ENCODE results near the gene KRTAP4-9. TPM values are rescaled to one million over a fixed set of nuclear protein-coding genes. Genes with fewer than 3 reads are reported as not detected.

KRTAP4-9 gene
- polyA plus RNA-seq, 3 donors from 2014 or later, result not detected

DNA sequence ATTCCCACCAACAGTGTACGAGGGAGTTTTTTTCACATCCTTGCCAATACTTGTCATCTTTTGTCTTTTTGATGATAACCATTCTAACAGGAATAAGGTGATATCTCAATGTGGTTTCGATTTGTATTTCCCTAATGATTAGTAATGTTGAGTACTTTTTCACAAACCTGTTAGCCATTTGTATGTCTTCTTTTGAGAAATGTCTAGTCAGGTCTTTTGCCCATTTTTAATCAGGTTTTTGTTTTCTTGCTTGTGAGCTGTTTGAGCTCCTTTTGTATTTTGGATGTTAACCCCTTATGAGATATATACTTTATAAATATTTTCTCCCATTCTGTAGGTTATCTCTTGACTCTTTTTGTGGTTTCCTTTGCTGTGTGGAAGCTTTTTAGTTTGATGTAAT, 46.3 kb downstream of the KRTAP4-9 start:
- H3K4me3 Mint-ChIP-seq, result no peak overlapping the region
- H3K9me3 Mint-ChIP-seq, result no peaks in the 10 kb centered on the region
- H3K36me3 Mint-ChIP-seq, result no peaks in the 10 kb centered on the region
- H3K27me3 Mint-ChIP-seq (ENCODE audit: low read depth in 3 of 3), result peaks cover 0 to 10% (median 3%) of the 10 kb centered on the region in 3 donors
- H3K27ac Mint-ChIP-seq, result no peak overlapping the region
- DNase-seq, result no peak
- H3K4me1 Mint-ChIP-seq, result no peaks in the 10 kb centered on the region

DNA sequence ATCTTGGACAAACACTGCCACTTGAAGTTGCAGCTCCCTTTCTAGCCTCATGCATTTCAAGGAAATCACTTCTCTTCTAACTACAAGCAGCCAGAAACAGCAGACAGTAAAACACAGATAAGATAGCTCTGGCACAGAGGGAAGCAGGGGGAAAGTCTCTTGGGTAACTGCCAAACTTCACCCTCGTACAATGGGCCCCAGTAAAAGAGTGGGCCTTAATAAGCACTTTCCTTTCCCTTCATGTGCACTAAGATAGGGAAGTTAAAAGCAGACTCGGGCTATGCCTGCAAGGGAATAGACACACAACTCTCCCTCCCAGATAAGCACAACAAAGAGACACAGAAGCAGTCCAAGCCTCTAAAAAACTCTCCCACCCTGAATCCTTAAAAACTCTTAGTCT, 48.7 kb downstream of the KRTAP4-9 start:
- H3K27ac Mint-ChIP-seq, result no peak overlapping the region
- H3K4me3 Mint-ChIP-seq, result no peak overlapping the region

More for the DNA sequence above, 48.7 kb downstream of the KRTAP4-9 start:
- Mint-ChIP-seq H3K4me1 (no peaks in the 10 kb centered on the region), H3K27me3 (ENCODE audit: low read depth in 3 of 3) (peaks cover 2 to 12% (median 4%) of the 10 kb centered on the region in 3 donors), H3K36me3 (no peaks in the 10 kb centered on the region), H3K9me3 (no peaks in the 10 kb centered on the region)
- no peak for DNase-seq

Other genes starting within 250 kb of the KRTAP4-9 start
- not detected for gene KRT12, start 238.2 kb upstream of the KRTAP4-9 start, polyA plus RNA-seq
- gene KRT20, start 220.1 kb upstream of the KRTAP4-9 start, polyA plus RNA-seq, result not detected
- not detected for gene KRT23, start 167.7 kb upstream of the KRTAP4-9 start, polyA plus RNA-seq
- not detected for gene KRT39, start 138.4 kb upstream of the KRTAP4-9 start, polyA plus RNA-seq
- not detected for gene KRT40, start 121.1 kb upstream of the KRTAP4-9 start, polyA plus RNA-seq
- not detected for gene KRTAP3-3, start 111.2 kb upstream of the KRTAP4-9 start, polyA plus RNA-seq
- gene KRTAP3-2, start 105.5 kb upstream of the KRTAP4-9 start, polyA plus RNA-seq, result not detected
- not detected for gene KRTAP3-1, start 96.3 kb upstream of the KRTAP4-9 start, polyA plus RNA-seq
- not detected for gene KRTAP1-5, start 78.2 kb upstream of the KRTAP4-9 start, polyA plus RNA-seq
- gene KRTAP1-4, start 75.2 kb upstream of the KRTAP4-9 start, polyA plus RNA-seq, result not detected
- gene KRTAP1-3, start 70.5 kb upstream of the KRTAP4-9 start, polyA plus RNA-seq, result not detected
- gene KRTAP1-1, start 63.9 kb upstream of the KRTAP4-9 start, polyA plus RNA-seq, result not detected
- not detected for gene KRTAP2-1, start 58.1 kb upstream of the KRTAP4-9 start, polyA plus RNA-seq
- not detected for gene KRTAP2-2, start 50.2 kb upstream of the KRTAP4-9 start, polyA plus RNA-seq
- gene KRTAP2-3, start 45.3 kb upstream of the KRTAP4-9 start, polyA plus RNA-seq, result not detected
- not detected for gene KRTAP2-4, start 39.5 kb upstream of the KRTAP4-9 start, polyA plus RNA-seq
- not detected for gene KRTAP4-7, start 21.2 kb upstream of the KRTAP4-9 start, polyA plus RNA-seq
- gene KRTAP4-8, start 7.2 kb upstream of the KRTAP4-9 start, polyA plus RNA-seq, result not detected
- gene KRTAP4-16, start 3.2 kb upstream of the KRTAP4-9 start, polyA plus RNA-seq, result not detected
- not detected for gene KRTAP4-11, start 13.0 kb downstream of the KRTAP4-9 start, polyA plus RNA-seq
- not detected for gene KRTAP4-12, start 18.8 kb downstream of the KRTAP4-9 start, polyA plus RNA-seq
- not detected for gene KRTAP4-6, start 35.2 kb downstream of the KRTAP4-9 start, polyA plus RNA-seq
- not detected for gene KRTAP4-5, start 44.4 kb downstream of the KRTAP4-9 start, polyA plus RNA-seq
- not detected for gene KRTAP4-4, start 55.4 kb downstream of the KRTAP4-9 start, polyA plus RNA-seq
- not detected for gene KRTAP4-3, start 62.8 kb downstream of the KRTAP4-9 start, polyA plus RNA-seq
- gene KRTAP4-2, start 72.8 kb downstream of the KRTAP4-9 start, polyA plus RNA-seq, result not detected
- gene KRTAP4-1, start 79.5 kb downstream of the KRTAP4-9 start, polyA plus RNA-seq, result not detected
- not detected for gene KRTAP9-1, start 84.5 kb downstream of the KRTAP4-9 start, polyA plus RNA-seq
- not detected for gene KRTAP9-2, start 121.3 kb downstream of the KRTAP4-9 start, polyA plus RNA-seq
- gene KRTAP9-3, start 127.1 kb downstream of the KRTAP4-9 start, polyA plus RNA-seq, result not detected
- not detected for gene KRTAP9-8, start 132.6 kb downstream of the KRTAP4-9 start, polyA plus RNA-seq
- not detected for gene KRTAP9-4, start 144.3 kb downstream of the KRTAP4-9 start, polyA plus RNA-seq
- not detected for gene KRTAP9-9, start 150.0 kb downstream of the KRTAP4-9 start, polyA plus RNA-seq
- not detected for gene KRTAP9-6, start 160.0 kb downstream of the KRTAP4-9 start, polyA plus RNA-seq
- not detected for gene KRTAP9-7, start 170.3 kb downstream of the KRTAP4-9 start, polyA plus RNA-seq
- not detected for gene KRTAP29-1, start 197.5 kb downstream of the KRTAP4-9 start, polyA plus RNA-seq
- gene KRTAP16-1, start 203.9 kb downstream of the KRTAP4-9 start, polyA plus RNA-seq, result under 1 TPM in 2 of 3 donors, not detected in 1; 0.17 to 0.30 TPM
- gene KRTAP17-1, start 210.3 kb downstream of the KRTAP4-9 start, polyA plus RNA-seq, result not detected
- gene KRT33A, start 245.4 kb downstream of the KRTAP4-9 start, polyA plus RNA-seq, result not detected

All from immature natural killer cell (primary cell).